Lung microvascular endothelial cell (primary cell): Measurements from ENCODE around the gene FER1L5. TPM values are rescaled to one million over a fixed set of nuclear protein-coding genes. Genes with fewer than 3 reads are reported as not detected.

Source experiments
- DNase-seq, 2 donors: peaks; one replicate each; pipeline versions ENCODE4 v3.0.0 to v3.0.0-alpha.2; 2010; ENCODE audit warnings: low read depth in 2 of 2
- total RNA-seq: library from RNA; depleted of rRNA; stranded (reverse); fragments of >200 nt; gene quantifications from 2 replicates; pipeline ENCODE4 v1.2.1, GENCODE V29; 2014

The FER1L5 gene
- total RNA-seq, 1 donor from 2014 or later = not detected

DNA sequence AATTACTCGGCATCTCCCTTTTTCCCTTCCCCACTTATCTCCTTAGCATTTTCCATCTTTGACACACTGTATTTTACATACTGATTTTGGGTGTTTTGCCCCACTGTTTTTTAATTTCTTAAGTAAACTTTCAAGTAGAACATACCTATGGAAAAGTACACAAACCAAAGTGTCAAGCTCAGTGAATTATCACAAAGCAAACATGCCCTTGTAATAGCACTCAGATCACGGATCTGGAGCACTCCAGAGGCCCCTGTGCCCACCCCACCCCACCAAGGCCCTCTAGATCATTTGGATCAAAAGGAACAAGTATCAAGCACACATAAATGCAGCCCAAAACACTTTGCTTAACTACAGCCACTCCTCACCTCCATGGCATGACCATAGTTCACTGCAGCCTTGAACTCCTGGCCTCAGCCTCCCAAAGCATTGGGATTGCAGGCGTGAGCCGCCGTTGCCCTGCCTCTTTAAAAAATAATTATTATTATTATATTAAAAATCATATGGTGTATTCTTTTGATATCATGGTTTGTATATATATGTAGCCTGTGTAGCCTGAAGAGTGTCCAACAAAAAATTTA is 38.1 kb downstream of the FER1L5 start:
- DNase-seq = no peak

DNA sequence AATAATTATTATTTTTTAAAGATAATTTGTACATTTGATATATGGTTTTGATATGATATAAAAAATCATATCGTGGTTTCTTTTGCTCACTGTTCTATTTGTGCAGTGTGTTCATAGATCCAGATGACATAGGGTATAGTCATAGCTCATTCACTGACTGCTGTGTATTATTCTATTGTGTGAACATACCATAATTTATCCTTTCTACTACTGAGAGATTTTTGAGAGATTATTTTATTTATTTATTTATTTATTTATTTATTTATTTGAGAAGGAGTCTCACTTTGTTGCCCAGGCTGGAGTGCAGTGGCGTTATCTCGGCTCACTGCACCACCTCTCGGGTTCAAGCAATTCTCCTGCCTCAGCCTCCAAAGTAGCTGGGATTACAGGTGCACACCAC is 39.0 kb downstream of the FER1L5 start:
- DNase-seq = no peak

DNA sequence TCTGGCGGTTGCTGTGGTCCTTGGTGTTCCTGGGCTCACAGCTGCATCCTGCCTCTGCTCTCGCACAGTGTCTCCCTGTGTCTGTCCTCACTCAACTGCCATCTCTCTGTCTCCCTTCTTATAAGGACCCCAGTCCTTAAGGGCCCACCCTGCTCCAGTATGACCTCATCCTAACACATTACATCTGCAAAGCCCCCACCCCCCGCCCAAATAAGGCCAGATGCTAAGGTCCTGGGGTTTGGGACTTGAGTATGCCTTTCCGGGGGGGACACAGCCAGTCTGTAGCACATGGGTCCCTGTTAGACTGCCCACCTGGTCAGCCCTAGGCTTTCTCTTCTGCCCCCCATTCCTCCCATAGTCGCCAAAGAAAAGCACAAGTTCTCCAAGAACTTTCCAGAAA is 40.7 kb downstream of the FER1L5 start:
- DNase-seq = no peak

DNA sequence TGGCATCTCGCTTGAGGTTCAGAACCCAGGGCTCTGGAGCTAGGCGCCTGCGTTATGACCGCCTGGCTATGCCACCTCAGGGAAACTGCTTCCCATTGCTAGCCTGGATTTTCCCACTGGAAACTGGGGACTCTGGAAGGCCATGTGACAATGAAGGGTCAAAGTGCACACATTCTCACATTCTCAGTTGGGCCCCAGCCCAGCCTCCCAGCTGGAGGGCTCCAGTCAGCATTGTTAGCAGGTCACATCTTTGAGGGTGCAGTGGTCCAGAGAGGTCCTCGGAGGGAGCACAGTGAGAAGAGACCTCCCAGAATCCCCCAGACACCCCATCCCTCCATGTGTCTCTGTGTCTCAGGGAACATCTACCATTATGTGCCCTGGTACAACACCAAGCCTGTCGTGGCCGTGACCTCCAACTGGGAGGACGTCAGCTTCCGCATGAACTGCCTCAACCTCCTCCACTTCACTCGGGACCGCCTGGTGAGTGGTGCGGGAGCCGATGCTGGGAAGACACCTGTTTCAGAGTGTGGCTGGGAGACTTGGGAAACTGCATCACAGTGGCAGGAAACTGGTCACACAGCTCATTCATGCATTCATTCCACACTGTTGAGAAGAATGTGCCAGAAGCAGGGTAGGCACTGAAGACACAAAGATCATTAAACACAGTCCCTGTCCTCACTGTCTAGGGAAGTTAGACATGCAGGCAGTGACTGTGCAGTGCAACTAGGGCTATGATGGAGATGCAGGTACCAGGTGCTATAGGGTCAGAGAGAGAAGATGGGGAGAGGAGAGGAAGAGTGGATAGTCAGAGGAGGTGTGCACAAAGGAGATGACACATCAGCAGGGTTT is 41.6 kb downstream of the FER1L5 start:
- DNase-seq = no peak

DNA sequence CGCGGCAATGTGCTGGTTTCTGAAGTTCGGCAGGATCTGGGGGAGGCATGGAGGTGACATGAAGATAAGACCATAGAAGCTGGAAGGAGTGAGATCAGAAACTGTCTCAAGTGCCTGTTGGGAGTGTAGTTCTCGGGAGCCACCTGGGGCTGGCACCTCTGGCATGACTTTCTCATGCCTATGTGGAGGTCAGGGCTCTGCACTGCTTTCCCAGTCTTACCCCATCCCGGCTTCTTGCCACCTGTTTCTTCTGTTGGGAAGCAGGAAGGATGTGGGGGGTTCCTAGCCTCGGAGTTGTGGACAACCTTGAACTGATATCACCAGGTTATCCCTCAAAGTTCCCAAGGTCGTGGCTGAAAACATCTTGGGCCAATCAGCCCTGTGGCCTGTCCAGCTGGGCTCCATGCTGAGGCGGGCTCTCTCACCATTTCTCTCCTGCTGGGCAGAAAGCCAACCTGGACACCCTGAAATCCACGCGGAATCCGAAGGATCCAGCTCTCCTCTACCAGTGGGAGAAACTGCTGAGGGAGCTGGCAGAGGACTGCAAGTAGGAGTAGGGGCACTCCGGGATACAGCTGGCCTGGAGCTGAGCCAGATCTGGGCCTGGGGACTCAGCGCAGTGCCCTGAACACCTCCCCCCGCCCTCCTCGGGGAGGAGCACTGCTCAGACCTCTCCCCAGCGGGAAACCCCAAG is 42.5 kb downstream of the FER1L5 start:
- no peak for DNase-seq

DNA sequence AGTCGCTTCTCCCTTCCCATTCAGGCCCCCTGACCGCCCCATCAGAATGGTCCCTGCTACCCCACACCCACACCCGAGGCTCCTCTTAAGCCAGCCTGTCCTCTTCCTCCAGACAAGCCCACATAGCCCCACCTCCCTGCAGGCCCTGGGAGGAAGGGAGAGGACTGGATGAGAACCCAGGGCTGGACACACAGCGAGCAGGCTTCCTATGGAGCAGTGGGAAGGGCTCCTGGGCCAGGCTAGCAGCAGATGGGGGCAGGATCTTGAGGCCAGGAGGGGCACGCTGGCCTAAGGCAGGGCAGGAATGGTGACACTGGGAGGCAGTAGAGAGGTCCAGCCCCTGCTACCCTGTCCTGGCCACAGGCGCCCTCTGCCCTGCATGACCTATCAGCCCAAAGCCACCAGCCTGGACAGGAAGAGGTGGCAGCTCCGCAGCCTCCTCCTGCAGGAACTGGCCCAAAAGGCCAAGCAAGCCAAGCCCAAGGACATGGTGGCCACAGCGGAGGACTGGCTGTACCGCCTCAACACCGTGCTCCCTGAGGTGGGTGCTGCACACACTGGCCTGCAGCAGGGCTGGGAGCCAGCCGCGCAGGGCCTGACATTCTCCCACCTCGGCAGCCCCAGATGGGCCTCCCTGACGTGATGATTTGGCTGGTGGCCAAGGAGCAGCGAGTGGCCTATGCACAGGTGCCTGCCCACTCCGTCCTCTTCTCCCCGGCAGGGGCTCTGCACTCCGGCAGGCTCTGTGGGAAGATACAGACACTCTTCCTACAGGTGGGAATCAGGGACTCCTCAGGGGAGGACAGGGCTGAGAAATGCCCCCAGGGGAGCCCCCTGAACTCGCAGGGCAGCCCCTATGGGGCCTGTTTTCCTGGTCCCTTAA is 43.3 kb downstream of the FER1L5 start:
- peak in 1 of 2 donors; percentile 18 for DNase-seq

DNA sequence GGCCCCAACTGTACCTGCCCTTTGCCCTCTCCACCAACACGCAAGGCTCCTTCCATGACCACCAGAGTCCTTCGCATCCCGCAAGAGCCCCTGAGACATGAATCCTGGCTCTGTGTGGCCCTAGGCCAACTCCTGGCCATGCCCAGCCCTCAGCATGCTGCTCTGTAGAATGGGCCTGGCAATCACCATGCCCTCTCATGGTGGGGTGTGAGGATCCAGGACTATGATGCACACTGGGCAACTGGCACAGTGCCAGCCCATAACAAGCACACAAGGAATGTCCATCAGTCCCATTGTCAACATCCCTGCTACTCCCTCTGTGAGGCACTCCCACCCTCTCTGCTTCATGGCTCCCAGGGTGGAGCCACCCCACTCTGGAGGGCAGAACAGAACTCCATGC is 44.7 kb downstream of the FER1L5 start:
- DNase-seq = no peak

DNA sequence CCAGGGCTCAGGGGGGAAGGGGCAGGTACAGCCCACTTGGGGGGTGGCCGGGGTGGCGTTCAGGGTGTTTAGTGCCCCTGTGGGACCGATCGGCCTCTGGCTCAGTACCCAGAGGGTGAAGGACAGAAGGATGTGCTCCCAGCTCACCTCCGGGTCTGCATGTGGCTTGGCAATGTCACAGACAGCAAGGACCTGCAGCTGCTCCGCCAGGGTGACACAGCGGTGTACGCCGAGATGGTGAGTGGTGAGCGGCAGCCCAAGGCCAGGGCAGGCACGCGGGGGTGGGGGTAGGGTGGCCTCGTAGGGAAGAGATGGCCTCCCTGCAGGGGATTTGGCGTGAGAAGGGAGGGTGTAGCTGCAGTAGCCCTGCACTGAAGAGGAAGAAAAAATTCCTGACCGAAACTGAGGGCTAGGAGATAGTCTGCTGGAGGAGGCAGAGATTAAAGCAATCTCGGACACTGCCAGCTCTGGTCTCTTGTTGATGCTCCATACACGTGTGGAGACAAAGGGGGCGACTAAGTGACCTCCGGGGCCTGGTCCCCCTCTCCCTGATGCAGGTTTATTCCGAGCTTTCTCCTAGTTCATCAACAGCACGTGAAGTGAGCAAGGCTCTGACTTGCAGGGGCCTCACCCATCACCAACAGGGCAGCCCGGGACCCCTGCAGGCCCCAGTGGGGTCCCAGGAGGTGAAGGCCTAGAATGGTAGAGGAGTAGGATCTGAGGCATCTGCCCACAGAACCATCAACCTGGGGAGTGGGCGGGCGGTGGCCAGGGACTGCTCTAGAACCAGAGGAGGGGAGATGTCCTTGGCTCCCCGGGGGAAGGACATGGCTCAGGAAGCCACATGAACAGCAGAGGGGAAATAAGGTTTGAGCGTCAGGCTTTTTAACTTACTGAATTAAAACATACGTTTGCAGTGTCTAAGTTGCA is 45.4 kb downstream of the FER1L5 start:
- no peak for DNase-seq

DNA sequence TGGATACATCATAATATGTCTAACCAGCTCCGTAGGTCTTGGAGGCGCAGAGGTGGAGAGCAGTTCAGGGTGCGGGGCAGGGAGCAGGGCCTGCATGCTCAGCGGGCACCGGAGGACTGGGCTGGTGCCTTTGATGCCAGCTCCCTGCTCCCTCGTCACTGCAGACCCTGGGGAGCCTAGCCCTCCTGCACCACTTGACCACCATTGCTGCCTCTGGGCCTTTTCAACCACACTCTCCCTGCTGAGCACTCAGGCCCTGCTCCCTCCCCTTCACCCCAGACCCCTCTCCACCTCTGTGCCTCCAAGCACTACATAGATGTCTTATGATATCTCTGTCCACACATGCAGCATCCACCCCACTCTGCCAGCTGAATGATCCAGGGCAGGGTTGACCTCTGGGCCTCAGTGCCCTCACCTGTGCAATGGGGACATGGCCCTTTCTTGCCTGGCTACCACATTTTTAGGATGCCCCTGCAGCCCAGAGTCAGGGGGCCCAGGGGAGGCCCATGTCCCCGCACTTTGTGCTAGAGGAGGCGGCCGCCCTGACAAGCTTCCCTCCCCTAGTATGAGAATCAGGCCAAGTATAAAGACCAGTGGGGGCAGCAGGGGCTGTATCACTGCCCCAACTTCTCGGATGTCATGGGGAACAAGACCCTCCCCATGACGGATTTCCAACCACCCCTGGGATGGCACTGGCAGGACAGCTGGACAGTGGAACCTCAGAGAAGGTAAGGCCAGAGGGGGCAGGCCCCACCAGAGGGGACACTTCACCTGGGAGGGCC is 46.3 kb downstream of the FER1L5 start:
- DNase-seq = no peak

DNA sequence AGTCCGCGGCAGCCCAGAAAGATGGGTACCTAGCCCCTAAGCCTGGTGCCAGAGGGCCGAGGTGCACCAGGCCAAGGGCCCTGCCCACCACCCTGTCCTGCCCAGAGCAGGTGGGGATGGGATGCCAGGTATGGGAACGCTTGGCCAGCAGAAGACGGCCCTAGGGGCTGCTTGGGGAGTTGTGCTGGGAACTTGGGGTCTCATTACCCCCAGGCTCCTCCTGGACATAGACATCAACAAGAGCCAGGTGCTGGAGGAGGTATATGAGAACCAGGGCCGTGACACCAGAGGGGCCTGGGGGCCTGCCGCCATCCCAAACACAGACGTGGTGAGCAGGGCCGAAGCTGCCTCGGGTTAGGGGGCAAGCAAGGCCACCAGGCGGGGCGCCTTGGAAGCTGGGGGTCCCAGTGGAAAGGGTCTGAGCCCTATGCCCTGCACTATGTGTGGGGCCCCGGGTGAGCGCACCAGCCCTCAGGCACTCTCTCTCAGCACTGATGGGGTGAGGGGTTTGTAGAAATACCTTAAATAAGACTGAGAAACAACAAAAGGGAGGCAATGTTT is 46.9 kb downstream of the FER1L5 start:
- DNase-seq = no peak

DNA sequence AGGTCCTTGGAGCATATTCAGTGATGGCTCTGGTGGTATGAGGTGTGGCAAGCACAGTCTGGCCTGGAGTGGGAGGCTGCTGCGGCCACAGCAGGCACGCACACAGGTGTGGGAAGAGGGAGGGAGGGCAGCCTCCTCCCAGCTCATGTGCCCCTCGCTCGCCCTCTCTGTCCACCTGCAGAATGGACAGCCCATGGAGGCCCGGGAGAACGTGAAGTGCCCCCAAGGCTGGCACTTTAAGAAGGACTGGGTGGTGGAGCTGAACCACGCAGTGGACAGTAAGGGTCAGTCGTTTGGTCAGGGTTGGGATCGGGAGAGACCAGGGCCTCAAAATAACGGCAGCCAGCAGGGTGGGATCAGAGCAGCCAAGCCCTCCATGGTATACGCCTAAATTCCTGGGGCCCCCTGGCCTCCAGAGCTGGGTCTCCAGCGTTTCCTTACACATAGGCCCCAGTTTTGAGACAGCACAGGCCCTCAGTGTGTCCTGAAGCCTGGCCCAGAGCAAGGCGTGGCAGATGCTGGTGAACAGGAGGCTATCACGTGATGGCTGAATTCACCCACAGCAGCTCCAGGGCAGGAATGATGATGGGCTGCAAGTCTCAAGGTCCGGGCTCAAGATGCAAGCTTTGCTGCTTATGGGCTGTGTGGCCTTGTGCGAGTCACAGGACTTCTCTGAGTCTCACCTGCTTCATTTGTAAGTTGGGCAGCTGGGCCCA is 47.9 kb downstream of the FER1L5 start:
- DNase-seq = no peak

DNA sequence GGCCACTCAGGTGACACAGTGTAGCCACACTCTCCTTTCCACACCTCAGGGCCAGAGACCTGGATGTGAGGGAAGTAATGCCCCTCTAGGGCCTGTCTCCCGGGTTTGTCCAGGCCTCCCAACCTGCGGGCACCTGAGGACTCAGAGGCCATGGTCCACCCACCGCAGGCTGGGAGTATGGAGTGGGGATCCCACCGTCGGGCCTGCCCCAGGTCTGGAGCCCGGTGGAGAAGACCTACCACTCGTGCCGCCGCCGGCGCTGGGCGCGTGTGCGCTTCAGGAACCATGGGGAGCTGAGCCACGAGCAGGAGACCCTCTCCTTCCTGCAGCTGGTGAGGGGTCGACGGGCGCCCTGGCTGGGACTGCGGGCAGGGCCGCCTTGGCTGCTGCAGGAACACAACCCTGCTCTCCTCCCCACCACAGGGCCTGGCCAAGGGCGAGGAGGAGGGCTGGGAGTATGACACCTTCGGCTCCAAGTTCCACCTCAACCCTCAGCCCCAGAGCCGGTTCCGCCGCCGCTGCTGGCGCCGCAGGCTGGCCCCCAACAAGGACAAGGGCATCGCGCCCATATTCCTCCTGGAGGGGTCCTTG is 48.6 kb downstream of the FER1L5 start:
- no peak for DNase-seq

DNA sequence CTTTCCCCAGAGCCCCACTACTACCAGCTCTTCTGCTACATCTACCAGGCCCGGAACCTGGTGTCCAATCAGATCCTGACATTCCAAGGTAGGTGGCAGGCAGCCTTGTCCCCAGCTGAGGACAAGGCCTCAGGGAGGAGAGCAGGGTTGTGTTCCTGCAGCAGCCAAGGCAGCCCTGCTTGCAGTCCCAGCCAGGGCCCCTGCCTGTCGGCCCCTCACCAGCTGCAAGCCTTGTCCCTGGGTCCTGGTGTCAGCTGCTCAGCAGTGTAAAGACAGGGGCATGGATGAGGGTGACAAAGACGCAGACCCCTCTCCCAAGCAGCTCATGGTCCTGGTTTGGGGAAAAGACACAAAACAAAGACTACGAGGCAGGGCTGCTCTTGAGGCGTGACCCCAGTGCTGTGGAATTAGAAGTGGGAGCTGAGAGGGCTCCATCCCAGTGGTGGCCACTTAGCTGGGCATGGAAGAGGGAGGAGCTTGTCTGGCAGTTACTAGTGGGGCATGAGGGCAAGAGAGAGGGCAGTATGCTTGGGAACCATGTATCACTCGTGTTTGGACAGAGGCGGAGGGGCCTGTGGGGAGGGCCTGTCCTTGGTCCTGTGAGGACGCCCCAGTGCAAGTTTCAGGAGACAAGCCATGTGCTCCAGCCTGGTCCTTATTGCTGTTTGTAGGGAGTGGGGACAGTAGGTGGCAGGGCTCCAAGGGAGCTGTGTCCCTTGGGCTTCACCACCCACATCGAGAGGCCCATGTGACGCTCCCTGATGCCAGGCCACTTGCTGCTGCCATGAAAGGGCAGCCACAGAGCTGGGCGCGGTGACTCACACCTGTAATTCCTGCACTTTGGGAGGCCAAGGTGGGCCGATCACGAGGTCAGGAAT is 49.8 kb downstream of the FER1L5 start:
- no peak for DNase-seq

DNA sequence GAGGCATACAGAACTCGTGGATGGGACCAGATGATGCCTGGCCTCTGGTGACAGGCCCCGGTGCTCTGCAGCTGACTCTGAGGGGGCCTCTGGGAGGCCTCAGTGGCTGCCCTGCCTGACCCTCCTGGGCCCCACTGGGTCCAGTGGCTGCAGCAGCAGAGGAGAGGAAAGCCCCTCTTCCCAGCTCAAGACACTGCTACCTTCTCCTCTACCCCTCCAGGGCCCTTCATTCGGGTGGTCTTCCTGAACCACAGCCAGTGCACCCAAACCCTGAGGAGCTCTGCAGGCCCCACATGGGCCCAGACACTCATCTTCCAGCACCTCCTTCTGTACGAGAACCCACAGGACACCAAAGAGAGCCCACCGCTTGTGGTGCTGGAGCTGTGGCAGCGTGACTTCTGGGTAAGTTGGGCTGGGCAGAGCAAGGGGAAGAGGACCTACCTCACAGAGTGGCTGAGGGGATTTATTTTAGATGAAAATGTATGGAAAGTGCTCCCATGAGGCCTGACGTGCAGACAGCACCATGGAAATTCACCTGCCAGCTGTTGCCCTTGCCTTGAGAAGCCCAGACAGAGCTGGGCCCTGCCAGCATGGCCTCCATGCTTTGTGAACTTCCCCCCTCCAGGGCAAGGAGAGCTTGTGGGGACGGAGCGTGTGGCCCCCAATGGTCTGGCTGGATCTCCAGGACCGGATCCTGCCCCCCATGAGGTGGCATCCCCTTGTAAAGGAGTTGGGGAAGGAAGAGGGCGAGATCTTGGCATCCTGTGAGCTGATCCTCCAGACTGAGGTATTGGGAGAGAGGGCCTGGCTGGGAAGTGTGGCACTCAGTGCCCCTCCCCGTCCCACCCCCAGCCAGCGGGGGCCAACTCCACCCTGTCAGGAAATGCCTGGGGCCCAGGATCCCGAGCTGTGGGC is 51.0 kb downstream of the FER1L5 start:
- no peak for DNase-seq

DNA sequence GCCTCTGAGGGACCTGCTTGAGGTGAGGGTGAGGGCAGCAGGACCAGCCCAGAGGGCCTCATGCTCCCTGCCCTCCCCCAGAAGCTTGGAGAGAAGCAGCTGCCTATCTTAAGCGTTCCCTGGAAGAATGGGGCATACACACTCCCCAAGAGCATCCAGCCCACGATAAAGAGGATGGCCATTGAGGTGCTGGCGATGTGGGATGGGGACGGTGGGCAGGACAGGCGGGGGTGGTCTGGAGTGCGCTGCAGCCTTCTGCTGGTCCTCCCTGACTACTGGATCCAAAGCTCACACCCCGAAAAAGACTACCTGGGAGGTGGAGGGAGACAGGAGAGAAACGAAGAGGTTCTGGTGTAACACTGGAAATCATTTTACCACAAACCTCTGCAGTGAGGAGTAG is 51.7 kb downstream of the FER1L5 start:
- no peak for DNase-seq

DNA sequence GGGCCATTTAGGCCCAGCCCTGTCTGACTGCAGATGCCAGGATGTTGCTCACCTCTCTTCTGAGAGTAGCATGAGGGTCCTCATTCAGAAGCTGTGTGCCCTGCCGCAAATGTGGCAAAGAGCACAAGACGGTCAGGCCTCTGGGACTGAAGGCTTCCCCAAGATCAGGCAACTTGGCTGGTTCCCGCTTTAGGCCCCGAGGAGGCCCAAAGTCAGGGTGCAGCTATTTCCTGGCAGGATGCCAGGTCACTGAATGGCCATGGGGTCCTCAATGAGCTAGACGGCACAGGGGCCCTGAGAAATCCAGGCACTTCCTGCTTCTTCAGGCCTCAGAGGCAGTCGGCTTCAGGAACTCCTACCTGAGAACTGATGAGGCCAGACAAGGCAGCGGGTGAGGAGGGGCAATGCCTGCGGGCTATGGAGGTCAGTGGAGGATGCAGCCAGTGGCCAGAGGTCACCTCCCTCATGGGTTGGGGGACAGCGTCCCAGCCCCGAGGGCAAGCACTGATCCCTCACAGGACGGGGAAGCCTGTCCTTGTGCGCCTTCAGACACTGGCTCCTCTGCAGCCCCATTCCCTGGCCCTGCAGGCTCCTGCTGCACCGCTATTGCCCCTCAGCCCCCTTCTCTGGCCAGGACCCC is 52.4 kb downstream of the FER1L5 start:
- no peak for DNase-seq
